Caco-2 (cell line): ENCODE data around the gene SPATC1L. TPM values are rescaled to one million over a fixed set of nuclear protein-coding genes. Genes with fewer than 3 reads are reported as not detected.

Experiments used
- BruUV-seq: library from RNA; stranded (reverse); fragments of 400-500 nt; replicated peaks from 2 replicates; lab custom pipeline; 2021; lab: Mats Ljungman, UMichigan
- CTCF ChIA-PET: fragments of 300-600 bp; sonication (Branson Sonifier 250); formaldehyde crosslinking; loops from one replicate; lab custom pipeline; 2022; ENCODE audit warnings: antibody characterized with exemption; lab: Charles Lee
- POLR2A ChIA-PET: fragments of 300-600 bp; sonication (Branson Sonifier 250); formaldehyde crosslinking; loops from one replicate; lab custom pipeline; 2022; ENCODE audit warnings: antibody characterized with exemption; lab: Charles Lee
- DNase-seq, 2 experiments: peaks; one replicate each; pipeline versions ENCODE4 v3.0.0 to v3.0.0-alpha.2; 2020 to 2022
- H3K27me3 ChIP-seq: replicated peaks from 2 replicates; pipeline ENCODE4 v1.6.0; 2011; ENCODE audit warnings: low read length; ENCODE audit not compliant: control insufficient read depth, insufficient read depth
- H3K36me3 ChIP-seq: 2 replicates; pipeline ENCODE4 v1.5.1; 2011; ENCODE audit warnings: low read length; ENCODE audit not compliant: control insufficient read depth, insufficient read depth
- H3K4me1 ChIP-seq: fragments of 250-450 bp; sonication (Bioruptor Pico); 2 replicates; pipeline ENCODE4 v1.5.1; 2020; ENCODE audit warnings: mild to moderate bottlenecking
- H3K4me3 ChIP-seq: 2 replicates; pipeline ENCODE4 v1.5.1; 2011; ENCODE audit warnings: low read depth, mild to moderate bottlenecking, control low read depth, low read length
- H3K9me3 ChIP-seq: fragments of 250-450 bp; sonication (Bioruptor Pico); 2 replicates; pipeline ENCODE4 v1.5.1; 2020; ENCODE audit warnings: mild to moderate bottlenecking, moderate library complexity
- H3K27ac Mint-ChIP-seq: one replicate; pipeline ENCODE4 v1.8.0; 2022; ENCODE audit warnings: mixed read lengths; ENCODE audit not compliant: unreplicated experiment
- H3K27me3 Mint-ChIP-seq: one replicate; pipeline ENCODE4 v1.8.0; 2022; ENCODE audit warnings: mixed read lengths; ENCODE audit not compliant: insufficient read depth, unreplicated experiment
- H3K36me3 Mint-ChIP-seq: one replicate; pipeline ENCODE4 v1.8.0; 2022; ENCODE audit warnings: mild to moderate bottlenecking, mixed read lengths; ENCODE audit not compliant: insufficient read depth, unreplicated experiment
- H3K4me1 Mint-ChIP-seq: one replicate; pipeline ENCODE4 v1.8.0; 2022; ENCODE audit warnings: low read depth, mixed read lengths; ENCODE audit not compliant: unreplicated experiment
- H3K4me3 Mint-ChIP-seq: one replicate; pipeline ENCODE4 v1.8.0; 2022; ENCODE audit warnings: mild to moderate bottlenecking, moderate library complexity, mixed read lengths; ENCODE audit not compliant: unreplicated experiment
- H3K9me3 Mint-ChIP-seq: one replicate; pipeline ENCODE4 v1.8.0; 2022; ENCODE audit warnings: mixed read lengths; ENCODE audit not compliant: unreplicated experiment
- CTCF ChIP-seq, 2 experiments: fragments of 200-600 bp in 1 of 2; IDR thresholded peaks; 1 replicate in 1 of 2; 2 replicates in 1 of 2; pipeline versions ENCODE4 v1.5.1 to v1.8.0; 2011 to 2022; ENCODE audit warnings: antibody characterized with exemption in 1 of 2, control low read depth in 1 of 2, inconsistent platforms in 1 of 2, low read depth in 1 of 2, low read length in 1 of 2, mild to moderate bottlenecking in 1 of 2, moderate library complexity in 1 of 2; ENCODE audit not compliant: insufficient read depth in 1 of 2, severe bottlenecking in 1 of 2, unreplicated experiment in 1 of 2
- intact Hi-C: fragments of 100-400 bp; cut with micrococcal nuclease; formaldehyde crosslinking; loops from one replicate; pipeline ENCODE4 v1.10.0; 2022; ENCODE audit not compliant: unreplicated experiment
- total RNA-seq: library from RNA; stranded (reverse); gene quantifications from 2 replicates; pipeline ENCODE4 v1.2.3, GENCODE V29; 2022

SPATC1L gene
- total RNA-seq, 1 experiment from 2014 or later = 3.1 TPM

GRCh38 chr21:46156678-46157077 lies 27.6 kb downstream of the SPATC1L start:
- CTCF ChIA-PET = no interaction called here
- Mint-ChIP-seq H3K4me3 (no peak overlapping the region), H3K36me3 (peaks cover 22% of the 10 kb centered on the region), H3K4me1 (peaks cover 7% of the 10 kb centered on the region), H3K9me3 (no peaks in the 10 kb centered on the region), H3K27ac (no peak overlapping the region), H3K27me3 (no peaks in the 10 kb centered on the region)
- no peaks in the 10 kb centered on the region for H3K36me3 ChIP-seq
- H3K9me3 ChIP-seq = peaks cover 6% of the 10 kb centered on the region; the same call in 1 of the 2 replicates
- no peak for DNase-seq
- POLR2A ChIA-PET = no interaction called here
- no peaks in the 10 kb centered on the region for H3K27me3 ChIP-seq
- BruUV-seq = no TSS peak
- no peaks in the 10 kb centered on the region for H3K4me1 ChIP-seq
- no peak for TF ChIP-seq CTCF (IDR thresholded peaks at IDR 0.05; ENCODE audit: insufficient read depth in 1 of 2, low read depth in 1 of 2, low read length in 1 of 2, severe bottlenecking in 1 of 2, unreplicated experiment in 1 of 2)
- no peak overlapping the region for H3K4me3 ChIP-seq
- intact Hi-C loops = no loop called here

GRCh38 chr21:46156378-46156645 lies 27.9 kb downstream of the SPATC1L start:
- POLR2A ChIA-PET = no interaction called here
- no peaks in the 10 kb centered on the region for H3K4me1 ChIP-seq
- TF ChIP-seq CTCF (IDR thresholded peaks at IDR 0.05; ENCODE audit: insufficient read depth in 1 of 2, low read depth in 1 of 2, low read length in 1 of 2, severe bottlenecking in 1 of 2, unreplicated experiment in 1 of 2) = no peak
- CTCF ChIA-PET = no interaction called here
- H3K36me3 ChIP-seq = no peaks in the 10 kb centered on the region
- no TSS peak for BruUV-seq
- peaks cover 18% of the 10 kb centered on the region for H3K36me3 Mint-ChIP-seq
- H3K27me3 Mint-ChIP-seq = no peaks in the 10 kb centered on the region
- DNase-seq = no peak
- H3K9me3 Mint-ChIP-seq = no peaks in the 10 kb centered on the region
- no peak overlapping the region for H3K4me3 ChIP-seq
- no peak overlapping the region for H3K27ac Mint-ChIP-seq
- H3K9me3 ChIP-seq = peaks cover 4% of the 10 kb centered on the region; the same call in 1 of the 2 replicates
- intact Hi-C loops = no loop called here
- no peaks in the 10 kb centered on the region for H3K27me3 ChIP-seq
- H3K4me3 Mint-ChIP-seq = no peak overlapping the region
- peaks cover 7% of the 10 kb centered on the region for H3K4me1 Mint-ChIP-seq

GRCh38 chr21:46155514-46156377 lies 28.5 kb downstream of the SPATC1L start, which contains the start of gene FTCD:
Gene FTCD, minus strand, starts transcription at chr21:46155579. Its CDS starts 56 bp downstream, at chr21:46155523.
- Mint-ChIP-seq H3K9me3 (no peaks in the 10 kb centered on the region), H3K4me1 (peaks cover 7% of the 10 kb centered on the region), H3K27ac (no peak within 1 kb of the TSS), H3K4me3 (no peak within 1 kb of the TSS), H3K36me3 (peaks cover 16% of the 10 kb centered on the region), H3K27me3 (no peaks in the 10 kb centered on the region)
- DNase-seq = peak in 1 of 2 experiments; percentile 67
- intact Hi-C loops = no loop called here
- no peaks in the 10 kb centered on the region for H3K9me3 ChIP-seq
- ChIA-PET POLR2A (no interaction called here), CTCF (no interaction called here)
- no TSS peak for BruUV-seq
- peak within 1 kb of the TSS; percentile 20; the same call in 1 of the 2 replicates for H3K4me3 ChIP-seq
- no peak for TF ChIP-seq CTCF (IDR thresholded peaks at IDR 0.05; ENCODE audit: insufficient read depth in 1 of 2, low read depth in 1 of 2, low read length in 1 of 2, severe bottlenecking in 1 of 2, unreplicated experiment in 1 of 2)
- H3K36me3 ChIP-seq = no peaks in the 10 kb centered on the region
- no peaks in the 10 kb centered on the region for H3K4me1 ChIP-seq
- no peaks in the 10 kb centered on the region for H3K27me3 ChIP-seq
